IPS DF 6.9 (cell line): ENCODE data around the gene PPFIA2.

ENCODE experiments used
- DNase-seq: peaks from one replicate; pipeline ENCODE4 v3.0.0-alpha.2; 2013; ENCODE audit warnings: low read depth, low spot score
- H3K27ac ChIP-seq: one replicate; pipeline ENCODE4 v1.5.1; 2013; ENCODE audit warnings: low read length, control low read depth
- H3K27me3 ChIP-seq: 2 replicates; pipeline ENCODE4 v1.6.1; 2013; ENCODE audit warnings: mild to moderate bottlenecking, low read length; ENCODE audit not compliant: control insufficient read depth, insufficient read depth
- H3K36me3 ChIP-seq: 2 replicates; pipeline ENCODE4 v1.6.1; 2013; ENCODE audit warnings: low read length; ENCODE audit not compliant: control insufficient read depth, insufficient read depth
- H3K4me1 ChIP-seq: 2 replicates; pipeline ENCODE4 v1.6.1; 2013; ENCODE audit warnings: low read length; ENCODE audit not compliant: control insufficient read depth, insufficient read depth
- H3K4me3 ChIP-seq: 2 replicates; pipeline ENCODE4 v1.5.1; 2013; ENCODE audit warnings: mild to moderate bottlenecking, low read length
- H3K9me3 ChIP-seq: 2 replicates; pipeline ENCODE4 v1.6.1; 2013; ENCODE audit warnings: low read length, inconsistent platforms; ENCODE audit not compliant: control insufficient read depth, insufficient read depth
- WGBS: extraction: QIAGEN DNeasy Blood & Tissue Kit; methylation state at CpG from one replicate; pipeline ENCODE4 v1.1.7; 2013; ENCODE audit warnings: mixed read lengths, missing lambda C conversion rate; ENCODE audit not compliant: insufficient read length, insufficient coverage; 5-methylcytosine and 5-hydroxymethylcytosine counted together

Gene PPFIA2

GRCh38 chr12:81329085-81329484 is 430.1 kb downstream of the PPFIA2 start:
- Histone ChIP-seq H3K4me3 (no peak overlapping the region), H3K36me3 (no peaks in the 10 kb centered on the region), H3K27ac (no peak overlapping the region), H3K27me3 (no peaks in the 10 kb centered on the region), H3K9me3 (no peaks in the 10 kb centered on the region), H3K4me1 (no peaks in the 10 kb centered on the region)
- DNase-seq = peak; percentile 5
- WGBS = no CpG with 5 or more reads among the region's 2 CpGs

- Histone ChIP-seq H3K36me3 (no peaks in the 10 kb centered on the region), H3K9me3 (no peaks in the 10 kb centered on the region), H3K27ac (no peak overlapping the region), H3K4me3 (no peak overlapping the region), H3K27me3 (no peaks in the 10 kb centered on the region), H3K4me1 (no peaks in the 10 kb centered on the region)
- no peak for DNase-seq
Observed at GRCh38 chr12:81327425-81327824, 431.7 kb downstream of the PPFIA2 start.

GRCh38 chr12:81325086-81325485 is 434.1 kb downstream of the PPFIA2 start:
- Histone ChIP-seq H3K9me3 (no peaks in the 10 kb centered on the region), H3K27me3 (no peaks in the 10 kb centered on the region), H3K36me3 (no peaks in the 10 kb centered on the region), H3K4me3 (no peak overlapping the region), H3K27ac (no peak overlapping the region), H3K4me1 (no peaks in the 10 kb centered on the region)
- DNase-seq = no peak

DNA sequence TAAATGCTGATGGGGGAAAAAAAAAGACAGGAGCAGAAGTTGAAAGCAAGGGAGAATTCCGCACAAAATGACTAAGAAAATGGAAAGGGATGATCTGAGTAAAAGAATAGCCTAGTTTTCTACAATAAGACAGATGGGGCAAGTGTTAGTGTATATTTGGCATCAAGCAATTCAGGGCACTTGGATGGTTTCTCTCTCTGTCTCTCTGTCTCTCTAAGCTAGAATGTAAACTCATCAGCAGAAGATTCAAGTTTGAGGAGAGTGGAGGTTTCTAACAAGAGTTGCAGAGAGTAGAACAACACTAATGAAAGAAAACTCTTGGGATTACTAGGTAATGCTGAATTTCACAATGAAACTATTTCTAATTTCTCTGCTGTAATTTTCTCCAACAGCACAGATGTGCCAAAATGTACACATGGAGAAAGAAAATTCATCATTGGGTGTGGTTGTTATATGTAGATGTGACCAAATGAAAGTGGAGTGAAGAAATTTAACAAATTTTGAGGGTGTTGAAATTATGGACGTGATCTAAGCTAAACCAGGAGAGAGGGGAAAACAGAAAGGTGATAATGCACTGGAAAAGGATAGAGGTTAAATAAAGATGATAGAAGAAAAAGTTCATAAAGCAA is 444.1 kb downstream of the PPFIA2 start:
- H3K27me3 ChIP-seq = no peaks in the 10 kb centered on the region

GRCh38 chr12:81303935-81304334 is 455.2 kb downstream of the PPFIA2 start:
- Histone ChIP-seq H3K9me3 (no peaks in the 10 kb centered on the region), H3K27ac (no peak overlapping the region), H3K4me1 (no peaks in the 10 kb centered on the region), H3K27me3 (no peaks in the 10 kb centered on the region), H3K4me3 (no peak overlapping the region), H3K36me3 (no peaks in the 10 kb centered on the region)
- no peak for DNase-seq
- no CpG with 5 or more reads among the region's 3 CpGs for WGBS

More for the DNA sequence above, 444.1 kb downstream of the PPFIA2 start:
- 100% methylated on average over 1 of the region's 2 CpGs for WGBS
- H3K27ac ChIP-seq = no peak overlapping the region
- H3K9me3 ChIP-seq = no peaks in the 10 kb centered on the region
- H3K4me1 ChIP-seq = no peaks in the 10 kb centered on the region
- DNase-seq = no peak
- H3K4me3 ChIP-seq = no peak overlapping the region
- no peaks in the 10 kb centered on the region for H3K36me3 ChIP-seq

DNA sequence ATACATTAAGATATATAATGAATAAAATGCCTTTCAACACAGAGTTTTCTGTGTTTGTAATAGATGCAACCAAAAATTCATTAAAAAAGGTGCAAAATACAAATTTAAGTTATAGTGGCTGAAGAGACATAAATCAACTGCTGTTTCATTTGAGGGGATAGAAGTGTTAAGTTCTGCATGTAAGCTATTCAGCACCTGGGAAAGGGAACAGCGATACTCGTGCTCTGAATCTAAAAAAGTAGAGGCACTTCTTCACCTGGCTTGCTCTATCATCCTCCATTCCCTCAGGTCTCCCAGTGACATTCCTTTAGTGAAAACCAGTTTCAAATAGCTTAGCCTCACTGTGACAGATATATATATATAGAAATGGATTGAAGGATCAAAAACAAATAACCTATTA is 458.7 kb downstream of the PPFIA2 start:
- H3K27me3 ChIP-seq = no peaks in the 10 kb centered on the region
- H3K4me1 ChIP-seq = no peaks in the 10 kb centered on the region
- WGBS = no CpG with 5 or more reads among the region's 2 CpGs
- H3K4me3 ChIP-seq = no peak overlapping the region
- no peak for DNase-seq
- H3K9me3 ChIP-seq = no peaks in the 10 kb centered on the region
- no peaks in the 10 kb centered on the region for H3K36me3 ChIP-seq
- no peak overlapping the region for H3K27ac ChIP-seq

- Histone ChIP-seq H3K4me1 (no peaks in the 10 kb centered on the region), H3K4me3 (no peak overlapping the region), H3K27me3 (no peaks in the 10 kb centered on the region), H3K9me3 (no peaks in the 10 kb centered on the region), H3K27ac (no peak overlapping the region), H3K36me3 (no peaks in the 10 kb centered on the region)
- no CpG with 5 or more reads among the region's 3 CpGs for WGBS
- no peak for DNase-seq
Observed at GRCh38 chr12:81297601-81298000, 461.5 kb downstream of the PPFIA2 start.

- WGBS = no CpG with 5 or more reads among the region's 2 CpGs
- no peak overlapping the region for H3K27ac ChIP-seq
- no peak for DNase-seq
- no peaks in the 10 kb centered on the region for H3K27me3 ChIP-seq
- H3K4me3 ChIP-seq = no peak overlapping the region
- no peaks in the 10 kb centered on the region for H3K9me3 ChIP-seq
- no peaks in the 10 kb centered on the region for H3K4me1 ChIP-seq
- H3K36me3 ChIP-seq = no peaks in the 10 kb centered on the region
Observed at GRCh38 chr12:81296556-81297305, 462.4 kb downstream of the PPFIA2 start.

- no peaks in the 10 kb centered on the region for H3K36me3 ChIP-seq
- no peaks in the 10 kb centered on the region for H3K27me3 ChIP-seq
- WGBS = no CpG with 5 or more reads among the region's 3 CpGs
- H3K27ac ChIP-seq = no peak overlapping the region
- no peaks in the 10 kb centered on the region for H3K9me3 ChIP-seq
- H3K4me3 ChIP-seq = no peak overlapping the region
- no peak for DNase-seq
- H3K4me1 ChIP-seq = no peaks in the 10 kb centered on the region
Observed at GRCh38 chr12:81295251-81295650, 463.9 kb downstream of the PPFIA2 start.

- DNase-seq = no peak
- Histone ChIP-seq H3K4me1 (no peaks in the 10 kb centered on the region), H3K27ac (no peak overlapping the region), H3K4me3 (no peak overlapping the region), H3K27me3 (no peaks in the 10 kb centered on the region), H3K9me3 (no peaks in the 10 kb centered on the region), H3K36me3 (no peaks in the 10 kb centered on the region)
- WGBS = no CpG with 5 or more reads among the region's 12 CpGs
Observed at GRCh38 chr12:81294325-81295190, 464.6 kb downstream of the PPFIA2 start.
